ENCODE results near the gene PSRC1. TPM values are rescaled to one million over a fixed set of nuclear protein-coding genes. Genes with fewer than 3 reads are reported as not detected.

The PSRC1 gene
- total and polyA plus RNA-seq, 2 experiments from 2014 or later, result 55.0 to 61.1 TPM

DNA sequence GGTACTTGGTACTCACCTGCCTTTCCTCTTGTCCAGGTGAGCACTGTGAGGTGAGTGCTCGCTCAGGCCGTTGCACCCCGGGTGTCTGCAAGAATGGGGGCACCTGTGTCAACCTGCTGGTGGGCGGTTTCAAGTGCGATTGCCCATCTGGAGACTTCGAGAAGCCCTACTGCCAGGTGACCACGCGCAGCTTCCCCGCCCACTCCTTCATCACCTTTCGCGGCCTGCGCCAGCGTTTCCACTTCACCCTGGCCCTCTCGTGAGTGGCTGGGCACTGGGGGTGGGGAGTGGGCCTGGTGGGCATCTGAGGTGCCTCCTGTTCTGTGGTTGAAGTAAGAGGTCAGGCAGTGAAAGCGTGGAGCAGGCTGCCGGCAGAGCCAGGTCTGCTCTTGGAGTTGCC is 21.9 kb downstream of the PSRC1 start:
- no peaks in the 10 kb centered on the region for H3K27me3 ChIP-seq (ENCODE audit: insufficient read depth)
- TF ChIP-seq, protein P1, sequence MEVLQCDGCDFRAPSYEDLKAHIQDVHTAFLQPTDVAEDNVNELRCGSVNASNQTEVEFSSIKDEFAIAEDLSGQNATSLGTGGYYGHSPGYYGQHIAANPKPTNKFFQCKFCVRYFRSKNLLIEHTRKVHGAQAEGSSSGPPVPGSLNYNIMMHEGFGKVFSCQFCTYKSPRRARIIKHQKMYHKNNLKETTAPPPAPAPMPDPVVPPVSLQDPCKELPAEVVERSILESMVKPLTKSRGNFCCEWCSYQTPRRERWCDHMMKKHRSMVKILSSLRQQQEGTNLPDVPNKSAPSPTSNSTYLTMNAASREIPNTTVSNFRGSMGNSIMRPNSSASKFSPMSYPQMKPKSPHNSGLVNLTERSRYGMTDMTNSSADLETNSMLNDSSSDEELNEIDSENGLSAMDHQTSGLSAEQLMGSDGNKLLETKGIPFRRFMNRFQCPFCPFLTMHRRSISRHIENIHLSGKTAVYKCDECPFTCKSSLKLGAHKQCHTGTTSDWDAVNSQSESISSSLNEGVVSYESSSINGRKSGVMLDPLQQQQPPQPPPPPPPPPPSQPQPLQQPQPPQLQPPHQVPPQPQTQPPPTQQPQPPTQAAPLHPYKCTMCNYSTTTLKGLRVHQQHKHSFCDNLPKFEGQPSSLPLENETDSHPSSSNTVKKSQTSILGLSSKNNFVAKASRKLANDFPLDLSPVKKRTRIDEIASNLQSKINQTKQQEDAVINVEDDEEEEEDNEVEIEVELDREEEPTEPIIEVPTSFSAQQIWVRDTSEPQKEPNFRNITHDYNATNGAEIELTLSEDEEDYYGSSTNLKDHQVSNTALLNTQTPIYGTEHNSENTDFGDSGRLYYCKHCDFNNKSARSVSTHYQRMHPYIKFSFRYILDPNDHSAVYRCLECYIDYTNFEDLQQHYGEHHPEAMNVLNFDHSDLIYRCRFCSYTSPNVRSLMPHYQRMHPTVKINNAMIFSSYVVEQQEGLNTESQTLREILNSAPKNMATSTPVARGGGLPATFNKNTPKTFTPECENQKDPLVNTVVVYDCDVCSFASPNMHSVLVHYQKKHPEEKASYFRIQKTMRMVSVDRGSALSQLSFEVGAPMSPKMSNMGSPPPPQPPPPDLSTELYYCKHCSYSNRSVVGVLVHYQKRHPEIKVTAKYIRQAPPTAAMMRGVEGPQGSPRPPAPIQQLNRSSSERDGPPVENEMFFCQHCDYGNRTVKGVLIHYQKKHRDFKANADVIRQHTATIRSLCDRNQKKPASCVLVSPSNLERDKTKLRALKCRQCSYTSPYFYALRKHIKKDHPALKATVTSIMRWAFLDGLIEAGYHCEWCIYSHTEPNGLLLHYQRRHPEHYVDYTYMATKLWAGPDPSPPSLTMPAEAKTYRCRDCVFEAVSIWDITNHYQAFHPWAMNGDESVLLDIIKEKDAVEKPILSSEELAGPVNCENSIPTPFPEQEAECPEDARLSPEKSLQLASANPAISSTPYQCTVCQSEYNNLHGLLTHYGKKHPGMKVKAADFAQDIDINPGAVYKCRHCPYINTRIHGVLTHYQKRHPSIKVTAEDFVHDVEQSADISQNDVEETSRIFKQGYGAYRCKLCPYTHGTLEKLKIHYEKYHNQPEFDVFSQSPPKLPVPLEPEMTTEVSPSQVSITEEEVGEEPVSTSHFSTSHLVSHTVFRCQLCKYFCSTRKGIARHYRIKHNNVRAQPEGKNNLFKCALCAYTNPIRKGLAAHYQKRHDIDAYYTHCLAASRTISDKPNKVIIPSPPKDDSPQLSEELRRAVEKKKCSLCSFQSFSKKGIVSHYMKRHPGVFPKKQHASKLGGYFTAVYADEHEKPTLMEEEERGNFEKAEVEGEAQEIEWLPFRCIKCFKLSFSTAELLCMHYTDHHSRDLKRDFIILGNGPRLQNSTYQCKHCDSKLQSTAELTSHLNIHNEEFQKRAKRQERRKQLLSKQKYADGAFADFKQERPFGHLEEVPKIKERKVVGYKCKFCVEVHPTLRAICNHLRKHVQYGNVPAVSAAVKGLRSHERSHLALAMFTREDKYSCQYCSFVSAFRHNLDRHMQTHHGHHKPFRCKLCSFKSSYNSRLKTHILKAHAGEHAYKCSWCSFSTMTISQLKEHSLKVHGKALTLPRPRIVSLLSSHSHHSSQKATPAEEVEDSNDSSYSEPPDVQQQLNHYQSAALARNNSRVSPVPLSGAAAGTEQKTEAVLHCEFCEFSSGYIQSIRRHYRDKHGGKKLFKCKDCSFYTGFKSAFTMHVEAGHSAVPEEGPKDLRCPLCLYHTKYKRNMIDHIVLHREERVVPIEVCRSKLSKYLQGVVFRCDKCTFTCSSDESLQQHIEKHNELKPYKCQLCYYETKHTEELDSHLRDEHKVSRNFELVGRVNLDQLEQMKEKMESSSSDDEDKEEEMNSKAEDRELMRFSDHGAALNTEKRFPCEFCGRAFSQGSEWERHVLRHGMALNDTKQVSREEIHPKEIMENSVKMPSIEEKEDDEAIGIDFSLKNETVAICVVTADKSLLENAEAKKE (CRISPR knock-in tag; IDR thresholded peaks at IDR 0.05), result no peak
- no peak for TF ChIP-seq CREB1 (CRISPR knock-in tag; IDR thresholded peaks at IDR 0.05; ENCODE audit: low read depth)
- TF ChIP-seq EZH2 (IDR thresholded peaks at IDR 0.05; ENCODE audit: low read depth, unreplicated experiment), result no peak
- TF ChIP-seq, protein P2, sequence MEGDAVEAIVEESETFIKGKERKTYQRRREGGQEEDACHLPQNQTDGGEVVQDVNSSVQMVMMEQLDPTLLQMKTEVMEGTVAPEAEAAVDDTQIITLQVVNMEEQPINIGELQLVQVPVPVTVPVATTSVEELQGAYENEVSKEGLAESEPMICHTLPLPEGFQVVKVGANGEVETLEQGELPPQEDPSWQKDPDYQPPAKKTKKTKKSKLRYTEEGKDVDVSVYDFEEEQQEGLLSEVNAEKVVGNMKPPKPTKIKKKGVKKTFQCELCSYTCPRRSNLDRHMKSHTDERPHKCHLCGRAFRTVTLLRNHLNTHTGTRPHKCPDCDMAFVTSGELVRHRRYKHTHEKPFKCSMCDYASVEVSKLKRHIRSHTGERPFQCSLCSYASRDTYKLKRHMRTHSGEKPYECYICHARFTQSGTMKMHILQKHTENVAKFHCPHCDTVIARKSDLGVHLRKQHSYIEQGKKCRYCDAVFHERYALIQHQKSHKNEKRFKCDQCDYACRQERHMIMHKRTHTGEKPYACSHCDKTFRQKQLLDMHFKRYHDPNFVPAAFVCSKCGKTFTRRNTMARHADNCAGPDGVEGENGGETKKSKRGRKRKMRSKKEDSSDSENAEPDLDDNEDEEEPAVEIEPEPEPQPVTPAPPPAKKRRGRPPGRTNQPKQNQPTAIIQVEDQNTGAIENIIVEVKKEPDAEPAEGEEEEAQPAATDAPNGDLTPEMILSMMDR (conservative IDR thresholded peaks at IDR 0.05; ENCODE audit: low read depth in 2 of 2), result no peak
- no peak for TF ChIP-seq EZH2phosphoT487 (IDR thresholded peaks at IDR 0.05; ENCODE audit: unreplicated experiment)
- TF ChIP-seq, protein P3, sequence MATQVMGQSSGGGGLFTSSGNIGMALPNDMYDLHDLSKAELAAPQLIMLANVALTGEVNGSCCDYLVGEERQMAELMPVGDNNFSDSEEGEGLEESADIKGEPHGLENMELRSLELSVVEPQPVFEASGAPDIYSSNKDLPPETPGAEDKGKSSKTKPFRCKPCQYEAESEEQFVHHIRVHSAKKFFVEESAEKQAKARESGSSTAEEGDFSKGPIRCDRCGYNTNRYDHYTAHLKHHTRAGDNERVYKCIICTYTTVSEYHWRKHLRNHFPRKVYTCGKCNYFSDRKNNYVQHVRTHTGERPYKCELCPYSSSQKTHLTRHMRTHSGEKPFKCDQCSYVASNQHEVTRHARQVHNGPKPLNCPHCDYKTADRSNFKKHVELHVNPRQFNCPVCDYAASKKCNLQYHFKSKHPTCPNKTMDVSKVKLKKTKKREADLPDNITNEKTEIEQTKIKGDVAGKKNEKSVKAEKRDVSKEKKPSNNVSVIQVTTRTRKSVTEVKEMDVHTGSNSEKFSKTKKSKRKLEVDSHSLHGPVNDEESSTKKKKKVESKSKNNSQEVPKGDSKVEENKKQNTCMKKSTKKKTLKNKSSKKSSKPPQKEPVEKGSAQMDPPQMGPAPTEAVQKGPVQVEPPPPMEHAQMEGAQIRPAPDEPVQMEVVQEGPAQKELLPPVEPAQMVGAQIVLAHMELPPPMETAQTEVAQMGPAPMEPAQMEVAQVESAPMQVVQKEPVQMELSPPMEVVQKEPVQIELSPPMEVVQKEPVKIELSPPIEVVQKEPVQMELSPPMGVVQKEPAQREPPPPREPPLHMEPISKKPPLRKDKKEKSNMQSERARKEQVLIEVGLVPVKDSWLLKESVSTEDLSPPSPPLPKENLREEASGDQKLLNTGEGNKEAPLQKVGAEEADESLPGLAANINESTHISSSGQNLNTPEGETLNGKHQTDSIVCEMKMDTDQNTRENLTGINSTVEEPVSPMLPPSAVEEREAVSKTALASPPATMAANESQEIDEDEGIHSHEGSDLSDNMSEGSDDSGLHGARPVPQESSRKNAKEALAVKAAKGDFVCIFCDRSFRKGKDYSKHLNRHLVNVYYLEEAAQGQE (IDR thresholded peaks at IDR 0.05; ENCODE audit: unreplicated experiment), result no peak
- no peak for TF ChIP-seq JUNB (IDR thresholded peaks at IDR 0.05; ENCODE audit: unreplicated experiment)
- no peak for TF ChIP-seq STAT1 (IDR thresholded peaks at IDR 0.05; ENCODE audit: unreplicated experiment)
- no peak overlapping the region for H3K27ac ChIP-seq (ENCODE audit: low read depth)
- no peaks in the 10 kb centered on the region for H3K9me2 ChIP-seq (ENCODE audit: insufficient read depth)
- DNase-seq (ENCODE audit: low spot score) (no peak), ATAC-seq (no peak)
- H3K36me3 Mint-ChIP-seq (ENCODE audit: low read depth), result peaks cover 3% of the 10 kb centered on the region; the same call in 2 of the 3 replicates
- H3K27me3 Mint-ChIP-seq (ENCODE audit: insufficient read depth, low read depth, poor library complexity), result peaks cover 10% of the 10 kb centered on the region
- H3K4me3 Mint-ChIP-seq, result no peak overlapping the region
- no peaks in the 10 kb centered on the region; the same call in 1 of the 2 replicates for H4K20me1 ChIP-seq (replicated peaks; ENCODE audit: insufficient read depth)
- peaks cover 22% of the 10 kb centered on the region for H3K4me1 Mint-ChIP-seq
- no peak overlapping the region for H3K4me2 ChIP-seq
- H3K36me3 ChIP-seq (ENCODE audit: insufficient read depth), result no peaks in the 10 kb centered on the region; the same call in 1 of the 2 replicates
- H3K4me3 ChIP-seq, result no peak overlapping the region
- H2AFZ ChIP-seq, result no peak overlapping the region
- no peaks in the 10 kb centered on the region; the same call in 1 of the 3 replicates for H3K9me3 Mint-ChIP-seq
- H3K4me1 ChIP-seq (ENCODE audit: insufficient read depth), result no peaks in the 10 kb centered on the region; the same call in 1 of the 2 replicates
- no peak overlapping the region for H3K27ac Mint-ChIP-seq
- 0 out of 2 replicates have a peak, but pooled peaks cover 6% of the 10 kb centered on the region for H3K79me2 ChIP-seq (replicated peaks; ENCODE audit: insufficient read depth)
- H3F3A ChIP-seq (replicated peaks; ENCODE audit: low read depth), result 0 out of 2 replicates have a peak, but pooled peaks cover 5% of the 10 kb centered on the region

All from GM23338 (cell line).